GM12878 (cell line): ENCODE results near the gene CAV1. TPM values are rescaled to one million over a fixed set of nuclear protein-coding genes. Genes with fewer than 3 reads are reported as not detected.

Experiments
- BCL11A ChIP-seq: IDR thresholded peaks from 2 replicates; pipeline ENCODE4 v1.6.1; 2011; ENCODE audit warnings: low read depth, low read length
- E2F8 ChIP-seq: fragments of 450-650 bp; IDR thresholded peaks from 2 replicates; pipeline ENCODE4 v1.6.1; 2018; ENCODE audit warnings: mild to moderate bottlenecking, low read depth, moderate library complexity; ENCODE audit not compliant: partially characterized antibody
- EP300 ChIP-seq, 2 experiments: fragments of 150-350 bp in 1 of 2; IDR thresholded peaks; 2 replicates each; pipeline ENCODE4 v1.6.1; 2011 to 2012; ENCODE audit warnings: low read depth in 2 of 2, low read length in 2 of 2, borderline replicate concordance in 1 of 2, improper control_type of control experiment in 1 of 2, inconsistent platforms in 1 of 2; ENCODE audit not compliant: control insufficient read depth in 1 of 2
- GATAD2B ChIP-seq: fragments of 450-650 bp; conservative IDR thresholded peaks from 2 replicates; pipeline ENCODE4 v1.6.1; 2017; ENCODE audit warnings: low read depth, mild to moderate bottlenecking, moderate library complexity
- LARP7 ChIP-seq: fragments of 450-650 bp; IDR thresholded peaks from 2 replicates; pipeline ENCODE4 v1.6.1; 2017; ENCODE audit warnings: mild to moderate bottlenecking
- MEF2B ChIP-seq: fragments of 450-650 bp; IDR thresholded peaks from 2 replicates; pipeline ENCODE4 v1.6.1; 2018; ENCODE audit warnings: mild to moderate bottlenecking, moderate library complexity; ENCODE audit not compliant: partially characterized antibody, poor library complexity, severe bottlenecking
- MTA2 ChIP-seq: fragments of 450-650 bp; IDR thresholded peaks from 2 replicates; pipeline ENCODE4 v1.6.1; 2016; ENCODE audit warnings: low read depth, mild to moderate bottlenecking, moderate library complexity
- NBN ChIP-seq: fragments of 450-650 bp; IDR thresholded peaks from 2 replicates; pipeline ENCODE4 v1.6.1; 2016
- NKRF ChIP-seq: fragments of 450-650 bp; conservative IDR thresholded peaks from 2 replicates; pipeline ENCODE4 v1.6.1; 2017; ENCODE audit warnings: mild to moderate bottlenecking, moderate library complexity
- POU2F2 ChIP-seq: IDR thresholded peaks from 3 replicates; pipeline ENCODE4 v1.6.1; 2011; ENCODE audit warnings: low read depth, mild to moderate bottlenecking, low read length, borderline replicate concordance
- RAD21 ChIP-seq: IDR thresholded peaks from 2 replicates; pipeline ENCODE4 v1.6.1; 2011; ENCODE audit warnings: mild to moderate bottlenecking, low read depth, low read length, moderate library complexity; ENCODE audit not compliant: insufficient read depth
- RELB ChIP-seq: fragments of 450-650 bp; IDR thresholded peaks from 2 replicates; pipeline ENCODE4 v1.6.1; 2017; ENCODE audit warnings: low read depth, mild to moderate bottlenecking, moderate library complexity
- SKIL ChIP-seq: fragments of 450-650 bp; IDR thresholded peaks from 2 replicates; pipeline ENCODE4 v1.6.1; 2017; ENCODE audit warnings: mild to moderate bottlenecking, low read depth, inconsistent platforms; ENCODE audit not compliant: poor library complexity, severe bottlenecking
- SP1 ChIP-seq: IDR thresholded peaks from one replicate; pipeline ENCODE4 v1.6.1; 2011; ENCODE audit warnings: low read depth, low read length
- USF1 ChIP-seq: IDR thresholded peaks from 2 replicates; pipeline ENCODE4 v1.6.1; 2011; ENCODE audit warnings: borderline replicate concordance, low read depth, mild to moderate bottlenecking, moderate library complexity, mixed read lengths, low read length; ENCODE audit not compliant: insufficient read depth; ENCODE audit errors: extremely low read length
- ZNF24 ChIP-seq: fragments of 450-650 bp; IDR thresholded peaks from 2 replicates; pipeline ENCODE4 v1.6.1; 2017; ENCODE audit warnings: antibody characterized with exemption, mild to moderate bottlenecking
- ZZZ3 ChIP-seq: IDR thresholded peaks from 2 replicates; pipeline ENCODE4 v1.6.1; 2011; ENCODE audit warnings: low read depth; ENCODE audit not compliant: control insufficient read depth, insufficient read length
- polyA plus RNA-seq, 11 experiments: library from polyadenylated mRNA; depleted of rRNA in 4 of 11; unstranded in 6 of 11; stranded (reverse) in 5 of 11; fragments of >200 nt; fragmentation: Nextera tagmentation in 4 of 11; fragmentation: Illumina TruSeq in 1 of 11; extraction: Ambion mirVana in 4 of 11; extraction: Trizol in 1 of 11; gene quantifications; 1 replicate in 1 of 11; 2 replicates in 10 of 11; pipeline versions ENCODE4 v1.2.1 to v1.2.3, GENCODE V29; 2011 to 2016; ENCODE audit warnings: inconsistent platforms in 2 of 11, missing spikeins in 2 of 11, low read depth in 1 of 11
- total RNA-seq, 4 experiments: library from RNA; depleted of rRNA in 3 of 4; stranded (reverse); fragments of >200 nt in 3 of 4; fragmentation: Illumina TruSeq in 1 of 4; extraction: Trizol in 1 of 4; gene quantifications; 2 replicates each; pipeline versions ENCODE4 v1.2.1 to v1.2.3, GENCODE V29; 2013 to 2021

CAV1 gene
- total and polyA plus RNA-seq, 10 of the 15 experiments (the other 5 are each of a cell fraction or from before 2014, with no cell fraction given): 0.45 to 26.5 (median 2.0) TPM

- TF ChIP-seq POU2F2 (0 out of 3 replicates have a peak, but pooled peaks have one; percentile 57), NKRF (0 out of 2 replicates have a peak, but pooled peaks have one; percentile 29), E2F8 (no peak), MTA2 (peak; percentile 81), BCL11A (peak; percentile 56), RELB (peak; percentile 55; the same call in 1 of the 2 replicates), SP1 (no peak), SKIL (peak; percentile 78), EP300 (IDR thresholded peaks at IDR 0.05; ENCODE audit: borderline replicate concordance in 1 of 2, control insufficient read depth in 1 of 2, low read depth in 2 of 2, low read length in 2 of 2) (peak; percentile 83 to 88; a peak in 3 of 4 replicates), LARP7 (no peak), USF1 (no peak), MEF2B (peak; percentile 59), RAD21 (peak; percentile 31; the same call in 1 of the 2 replicates), ZZZ3 (no peak), ZNF24 (peak; percentile 63), NBN (peak; percentile 43; the same call in 1 of the 2 replicates), GATAD2B (0 out of 2 replicates have a peak, but pooled peaks have one; percentile 32)
These were observed 58.8 kb downstream of the CAV1 start (continued) for GRCh38 chr7:116583653-116584052.
